Glomerular visceral epithelial cell (primary cell): Measurements from ENCODE around the gene ARAP1.

Experiments
- DNase-seq: peaks from one replicate; pipeline ENCODE4 v3.0.0-alpha.2; 2016; ENCODE audit errors: extremely low spot score

Gene ARAP1

GRCh38 chr11:72779495-72780128, 27.4 kb upstream of the ARAP1 start:
- DNase-seq, result no peak

DNA sequence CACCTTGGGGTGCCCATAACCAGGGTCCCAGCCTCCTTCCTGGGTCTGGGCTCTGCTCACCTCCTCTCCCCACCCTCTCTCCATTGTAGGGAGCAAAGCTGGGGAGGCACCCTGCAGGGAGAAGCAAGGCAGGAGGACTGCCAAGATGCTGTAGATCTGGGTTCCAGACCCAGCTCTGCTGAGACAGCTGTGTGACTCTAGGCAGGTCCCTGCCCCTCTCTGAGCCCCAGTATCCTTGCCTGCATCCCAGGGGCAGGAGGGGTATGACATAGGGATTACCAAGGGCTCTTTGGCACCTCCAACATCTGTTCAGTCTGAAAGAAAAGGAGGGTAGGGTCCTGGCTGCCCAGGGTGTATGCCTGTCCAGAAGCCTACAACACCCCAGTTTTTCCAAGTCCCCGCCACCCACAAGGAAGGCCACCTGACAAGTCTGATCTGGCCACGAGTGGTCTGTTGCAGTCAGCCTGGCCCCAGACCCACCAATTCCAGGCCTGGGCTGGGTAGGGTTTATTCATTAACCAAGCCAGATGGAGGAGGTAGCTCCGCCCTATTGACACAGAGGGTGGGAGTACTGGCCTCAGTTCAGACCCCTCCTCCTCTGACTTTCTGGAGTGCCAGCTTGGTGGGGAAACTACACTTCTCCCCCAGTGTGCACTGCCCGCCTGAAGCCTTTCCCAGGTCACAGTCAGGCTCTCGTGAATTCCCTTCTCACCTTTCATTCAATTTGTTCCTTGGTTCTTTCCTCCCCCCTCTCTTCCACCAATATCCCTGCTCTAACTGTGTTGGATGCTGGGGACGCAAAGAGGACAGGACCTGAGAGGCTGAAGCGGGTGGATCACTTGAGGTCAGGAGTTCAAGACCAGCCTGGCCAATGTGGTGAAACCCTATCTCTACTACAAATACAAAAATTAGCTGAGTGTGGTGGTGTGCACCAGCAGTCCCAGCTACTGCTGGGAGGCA, 26.6 kb upstream of the ARAP1 start:
- DNase-seq, result no peak

DNA sequence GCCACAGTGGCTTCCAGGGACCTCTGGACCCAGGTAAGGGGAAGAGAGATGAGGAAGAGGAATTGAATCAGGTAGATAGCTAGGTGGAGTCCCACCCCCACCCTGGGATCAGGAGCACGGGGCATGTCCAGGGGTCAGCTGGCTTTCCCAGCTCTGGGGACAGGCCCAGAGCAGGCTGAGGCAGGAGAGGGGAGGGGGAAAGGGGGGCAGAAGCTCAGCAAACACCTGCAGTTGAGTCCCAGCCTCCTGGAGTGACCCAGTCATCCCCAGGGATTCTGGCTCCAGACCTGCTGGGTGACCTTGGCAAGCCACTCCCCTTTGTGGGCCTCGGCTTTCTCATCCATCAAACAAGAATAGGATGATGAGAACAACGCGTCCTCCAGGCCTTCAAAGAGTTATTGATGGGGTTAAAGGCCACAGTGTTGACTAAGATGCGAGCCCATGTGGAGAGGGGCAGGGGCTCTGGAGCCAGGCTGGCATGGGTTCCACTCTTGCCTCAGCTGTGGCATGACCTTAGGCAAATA, 25.6 kb upstream of the ARAP1 start:
- DNase-seq, result no peak

- DNase-seq, result no peak
These were observed 24.9 kb upstream of the ARAP1 start for GRCh38 chr11:72776844-72777754.

GRCh38 chr11:72776117-72776843, 24.1 kb upstream of the ARAP1 start:
- DNase-seq, result no peak

GRCh38 chr11:72775288-72776110, 23.3 kb upstream of the ARAP1 start:
- no peak for DNase-seq

GRCh38 chr11:72774499-72774898, 22.3 kb upstream of the ARAP1 start:
- no peak for DNase-seq

- DNase-seq, result no peak
These were observed 21.5 kb upstream of the ARAP1 start for GRCh38 chr11:72773696-72774095.

DNA sequence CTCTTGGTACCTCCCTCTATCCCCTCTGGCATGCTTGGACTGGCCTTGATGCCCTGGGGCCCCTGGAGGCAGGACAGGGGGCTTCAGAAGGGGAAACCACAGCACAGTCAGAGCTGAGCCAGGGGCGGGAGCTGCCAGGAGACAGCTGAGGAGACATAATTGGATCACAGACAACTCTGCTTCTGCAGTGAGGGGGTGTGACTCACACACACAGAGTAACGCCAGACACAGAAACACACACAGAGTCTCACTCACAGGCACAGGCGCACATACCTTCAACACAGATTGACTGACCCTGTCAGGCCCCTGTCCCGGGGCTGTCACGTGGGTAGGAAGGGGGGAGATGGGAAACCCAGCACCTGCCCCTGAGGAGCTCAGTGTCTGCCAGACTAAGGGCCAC, 21.1 kb upstream of the ARAP1 start:
- DNase-seq, result peak; percentile 76

GRCh38 chr11:72772059-72772458, 19.9 kb upstream of the ARAP1 start:
- no peak for DNase-seq

DNA sequence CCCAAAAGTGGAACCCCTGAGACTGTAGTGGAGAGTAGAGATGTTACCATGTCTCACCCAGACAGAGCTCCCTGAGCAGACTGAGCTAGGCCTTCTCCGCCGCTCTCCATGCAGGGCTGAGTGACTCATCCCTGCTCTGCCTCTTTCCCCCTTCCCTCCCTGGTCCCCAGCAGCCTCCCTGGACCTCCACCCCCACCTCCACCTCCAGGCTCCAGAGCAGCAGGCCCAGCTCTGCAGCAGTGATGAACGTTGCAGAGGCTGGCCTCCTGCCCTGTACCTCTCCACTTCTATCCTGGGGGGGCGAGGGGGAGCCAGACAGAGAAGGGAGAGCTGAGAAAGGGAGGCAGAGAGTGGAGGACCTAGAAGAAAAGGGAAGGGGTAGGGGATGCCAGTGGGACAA, 19.3 kb upstream of the ARAP1 start:
- DNase-seq, result peak; percentile 70

- no peak for DNase-seq
These were observed 18.6 kb upstream of the ARAP1 start for GRCh38 chr11:72770799-72771198.

DNA sequence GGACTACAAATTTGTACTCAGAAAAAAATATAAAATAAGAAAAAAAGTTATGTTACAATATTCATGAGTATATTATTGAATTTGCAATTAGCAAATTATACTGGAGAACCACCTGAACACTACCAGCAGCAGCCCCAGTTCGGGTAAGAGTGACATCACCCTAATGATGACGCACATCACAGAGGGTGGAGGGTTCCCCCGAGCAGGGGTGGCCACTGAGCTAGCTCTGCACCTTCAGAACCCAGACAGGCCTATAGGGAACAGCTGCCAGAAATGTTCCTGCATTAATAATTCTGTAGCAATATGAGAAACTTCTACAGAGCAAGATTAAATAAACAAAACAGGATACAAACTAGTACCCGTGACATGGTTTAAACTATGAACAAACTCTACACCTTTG, 17.5 kb upstream of the ARAP1 start:
- DNase-seq, result no peak

- DNase-seq, result no peak
These were observed 16.4 kb upstream of the ARAP1 start for GRCh38 chr11:72768581-72768980.

GRCh38 chr11:72767203-72768062, 15.2 kb upstream of the ARAP1 start:
- DNase-seq, result no peak

DNA sequence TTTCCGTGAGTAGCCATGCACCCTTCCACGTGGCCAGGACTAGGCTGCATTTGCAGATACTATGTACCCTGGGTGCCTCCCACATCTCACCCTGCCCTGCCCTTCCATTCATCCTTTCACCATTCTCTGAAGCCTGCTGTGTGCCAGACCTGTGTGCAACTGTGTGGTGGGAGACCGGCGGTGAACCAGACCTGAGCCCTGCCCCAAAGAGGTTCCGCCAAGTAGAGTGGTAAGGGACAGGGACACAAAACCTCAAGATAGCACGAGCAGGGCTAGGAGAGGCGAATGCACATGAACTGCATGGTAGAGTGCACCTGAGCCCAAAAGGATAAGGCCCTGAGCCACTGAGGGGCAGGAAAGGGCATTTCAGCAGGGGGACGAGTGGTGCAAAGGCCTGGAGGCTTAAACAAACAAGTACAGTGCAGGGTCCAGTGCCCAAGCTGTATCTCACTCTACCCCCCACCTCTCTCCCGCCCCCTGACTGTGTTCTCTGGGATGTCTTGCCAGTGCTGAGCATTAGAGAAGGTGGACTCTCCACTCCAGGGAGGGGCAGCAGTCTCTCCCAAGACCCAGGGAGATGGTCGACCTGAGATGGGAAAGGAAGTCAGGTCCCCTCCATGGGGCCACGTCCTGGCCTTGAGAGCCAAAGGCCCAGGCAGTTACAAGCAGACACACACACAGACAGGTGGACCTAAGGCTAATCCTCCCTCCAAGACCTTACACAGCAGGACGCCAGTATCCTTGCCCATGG, 14.1 kb upstream of the ARAP1 start:
- no peak for DNase-seq

- no peak for DNase-seq
These were observed 12.3 kb upstream of the ARAP1 start for GRCh38 chr11:72764503-72764902.

DNA sequence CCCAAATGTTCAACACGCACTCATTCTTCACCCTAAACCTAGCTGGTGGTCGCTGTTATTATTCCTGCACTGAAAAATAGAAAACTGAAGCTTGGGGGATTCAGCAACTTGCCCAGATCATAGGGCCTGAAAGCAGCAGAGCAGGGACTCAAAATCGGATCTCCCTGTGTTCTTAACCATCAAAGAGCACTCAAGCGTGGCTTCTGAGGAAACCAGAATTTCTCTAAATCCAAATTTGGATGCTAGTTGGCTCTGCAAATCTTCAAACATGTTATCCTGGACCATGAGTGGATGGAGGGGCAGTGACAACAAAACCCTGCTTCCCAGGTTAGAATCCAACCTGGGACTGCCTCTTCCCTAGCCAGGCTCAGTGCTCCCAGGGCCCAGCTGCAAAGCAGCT, 11.6 kb upstream of the ARAP1 start:
- no peak for DNase-seq
